K562 (cell line): Measurements from ENCODE around the gene RNF144A. TPM values are rescaled to one million over a fixed set of nuclear protein-coding genes. Genes with fewer than 3 reads are reported as not detected.

Experiments used
- AFF1 ChIP-seq, 2 experiments: fragments of 450-650 bp; IDR thresholded peaks; 2 replicates each; pipeline ENCODE4 v1.6.1; 2018; ENCODE audit warnings: mild to moderate bottlenecking in 2 of 2, low read depth in 1 of 2; ENCODE audit not compliant: partially characterized antibody in 2 of 2
- ATF6 ChIP-seq: sonication (generic); formaldehyde crosslinking; IDR thresholded peaks from 2 replicates; pipeline ENCODE4 v1.4.0; 2020; ENCODE audit warnings: mild to moderate bottlenecking, missing genetic modification reagents
- EP300 ChIP-seq: IDR thresholded peaks from 2 replicates; pipeline ENCODE4 v1.6.1; 2012; ENCODE audit warnings: low read length, improper control_type of control experiment
- ESRRB ChIP-seq: fragments of 250-450 bp; sonication (Bioruptor Pico); IDR thresholded peaks from 2 replicates; pipeline ENCODE4 v1.5.0; 2020; ENCODE audit warnings: mild to moderate bottlenecking, moderate library complexity, borderline replicate concordance
- HLTF ChIP-seq: fragments of 450-650 bp; IDR thresholded peaks from 2 replicates; pipeline ENCODE4 v1.6.1; 2016
- JUND ChIP-seq, 2 experiments: IDR thresholded peaks; 2 replicates in 1 of 2; 3 replicates in 1 of 2; pipeline ENCODE4 v1.6.1; 2011; ENCODE audit warnings: borderline replicate concordance in 2 of 2, low read depth in 2 of 2, low read length in 2 of 2, improper control_type of control experiment in 1 of 2, missing biosample characterization in 1 of 2, missing genetic modification characterization in 1 of 2, missing genetic modification reagents in 1 of 2
- MAFF ChIP-seq: IDR thresholded peaks from 2 replicates; pipeline ENCODE4 v1.6.1; 2012; ENCODE audit warnings: low read length, improper control_type of control experiment
- MEIS2 ChIP-seq: fragments of 450-650 bp; IDR thresholded peaks from 2 replicates; pipeline ENCODE4 v1.6.1; 2014; ENCODE audit warnings: mild to moderate bottlenecking; ENCODE audit not compliant: partially characterized antibody
- PHB ChIP-seq: fragments of 250-450 bp; sonication (Bioruptor Pico); IDR thresholded peaks from 2 replicates; pipeline ENCODE4 v1.5.0; 2021
- PTTG1 ChIP-seq: fragments of 450-650 bp; IDR thresholded peaks from 2 replicates; pipeline ENCODE4 v1.6.1; 2016; ENCODE audit warnings: low read depth, mild to moderate bottlenecking, missing genetic modification characterization, missing compliant biosample characterization
- SIN3B ChIP-seq: fragments of 450-650 bp; IDR thresholded peaks from 2 replicates; pipeline ENCODE4 v1.6.1; 2017; ENCODE audit warnings: low read depth, mild to moderate bottlenecking, moderate library complexity
- SMAD3 ChIP-seq: fragments of 450-650 bp; formaldehyde crosslinking; conservative IDR thresholded peaks from 2 replicates; pipeline ENCODE4 v1.4.0; 2020; ENCODE audit warnings: mild to moderate bottlenecking
- VEZF1 ChIP-seq: fragments of 200-800 bp; sonication (Bioruptor generic); IDR thresholded peaks from 2 replicates; pipeline ENCODE4 v1.6.1; 2017; ENCODE audit warnings: missing genetic modification characterization, missing compliant biosample characterization
- ZNF23 ChIP-seq: fragments of 250-450 bp; sonication (Bioruptor Pico); IDR thresholded peaks from 2 replicates; pipeline ENCODE4 v1.4.0; 2020; ENCODE audit warnings: mild to moderate bottlenecking
- ZNF398 ChIP-seq: fragments of 250-450 bp; sonication (Bioruptor Pico); IDR thresholded peaks from 2 replicates; pipeline ENCODE4 v1.8.0; 2021; ENCODE audit warnings: moderate library complexity, mild to moderate bottlenecking, inconsistent platforms
- ZNF707 ChIP-seq: fragments of 250-450 bp; sonication (Bioruptor Pico); conservative IDR thresholded peaks from 2 replicates; pipeline ENCODE4 v1.8.0; 2022; ENCODE audit warnings: inconsistent platforms, mild to moderate bottlenecking, moderate library complexity
- ZNF75A ChIP-seq: fragments of 450-650 bp; formaldehyde crosslinking; IDR thresholded peaks from 2 replicates; pipeline ENCODE4 v1.4.0; 2020; ENCODE audit warnings: mild to moderate bottlenecking
- polyA plus RNA-seq, 8 experiments: library from polyadenylated mRNA; depleted of rRNA in 4 of 8; stranded (reverse) in 5 of 8; unstranded in 3 of 8; fragments of >200 nt; fragmentation: Nextera tagmentation in 2 of 8; fragmentation: Illumina TruSeq in 1 of 8; extraction: Ambion mirVana in 2 of 8; extraction: Trizol in 1 of 8; gene quantifications; 2 replicates each; pipeline versions ENCODE4 v1.2.1 to v1.2.3, GENCODE V29; 2011 to 2014; ENCODE audit warnings: inconsistent platforms in 1 of 8, missing spikeins in 1 of 8
- total RNA-seq, 7 experiments: library from RNA; depleted of rRNA in 6 of 7; stranded (reverse); fragments of >200 nt in 6 of 7; fragmentation: Illumina TruSeq in 2 of 7; extraction: Trizol in 2 of 7; gene quantifications; 2 replicates each; pipeline versions ENCODE4 v1.2.1 to v1.2.3, GENCODE V29; 2011 to 2021; ENCODE audit warnings: low replicate concordance in 1 of 7
- TF ChIP-seq, protein P1 (sequence below): fragments of 250-450 bp; sonication (Bioruptor Pico); IDR thresholded peaks from 2 replicates; pipeline ENCODE4 v1.5.1; 2021; ENCODE audit warnings: mild to moderate bottlenecking

Gene RNF144A
- total and polyA plus RNA-seq, 9 of the 15 experiments (the other 6 are each of a cell fraction or from before 2014, with no cell fraction given), result 0.96 to 11.3 (median 6.2) TPM

DNA sequence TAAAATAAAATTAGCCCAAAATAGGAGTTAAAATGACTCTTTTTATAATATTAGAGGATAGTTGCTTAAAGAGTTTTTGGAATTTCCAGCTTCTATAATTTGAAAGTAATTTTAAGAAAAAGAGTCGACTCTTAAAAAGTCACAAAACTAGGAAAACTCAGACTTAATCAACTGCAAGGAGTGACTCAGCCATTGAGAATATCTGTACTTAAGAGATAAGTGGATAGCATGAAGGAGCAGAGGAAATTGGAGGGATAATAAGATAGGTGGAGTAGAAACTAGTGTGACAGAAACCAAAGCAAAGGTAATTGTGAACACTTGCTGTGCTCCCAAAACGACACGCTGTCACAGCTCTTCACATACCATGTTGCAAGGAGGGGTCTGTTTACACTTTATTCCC lies 31.2 kb upstream of the RNF144A start (continued):
- TF ChIP-seq ZNF398 (CRISPR knock-in tag) (no peak), PHB (CRISPR knock-in tag) (no peak), ZNF75A (CRISPR knock-in tag) (no peak), MEIS2 (peak; percentile 36), JUND (IDR thresholded peaks at IDR 0.05; ENCODE audit: borderline replicate concordance, low read depth, low read length) (peak; percentile 95), JUND (tag; IDR thresholded peaks at IDR 0.05; ENCODE audit: borderline replicate concordance, low read depth, low read length) (peak; percentile 86; the same call in 2 of the 3 replicates), MAFF (peak; percentile 58; the same call in 1 of the 2 replicates), ZNF23 (CRISPR knock-in tag) (no peak), VEZF1 (CRISPR knock-in tag) (0 out of 2 replicates have a peak, but pooled peaks have one; percentile 20), ATF6 (CRISPR knock-in tag) (no peak), PTTG1 (tag) (no peak), SIN3B (no peak), SMAD3 (CRISPR knock-in tag) (no peak), ESRRB (no peak), EP300 (peak; percentile 91), ZNF707 (CRISPR knock-in tag) (no peak), AFF1 (IDR thresholded peaks at IDR 0.05; ENCODE audit: low read depth in 1 of 2, partially characterized antibody in 2 of 2) (peak in 1 of 2 experiments; percentile 68), HLTF (no peak)
- TF ChIP-seq, protein P1, sequence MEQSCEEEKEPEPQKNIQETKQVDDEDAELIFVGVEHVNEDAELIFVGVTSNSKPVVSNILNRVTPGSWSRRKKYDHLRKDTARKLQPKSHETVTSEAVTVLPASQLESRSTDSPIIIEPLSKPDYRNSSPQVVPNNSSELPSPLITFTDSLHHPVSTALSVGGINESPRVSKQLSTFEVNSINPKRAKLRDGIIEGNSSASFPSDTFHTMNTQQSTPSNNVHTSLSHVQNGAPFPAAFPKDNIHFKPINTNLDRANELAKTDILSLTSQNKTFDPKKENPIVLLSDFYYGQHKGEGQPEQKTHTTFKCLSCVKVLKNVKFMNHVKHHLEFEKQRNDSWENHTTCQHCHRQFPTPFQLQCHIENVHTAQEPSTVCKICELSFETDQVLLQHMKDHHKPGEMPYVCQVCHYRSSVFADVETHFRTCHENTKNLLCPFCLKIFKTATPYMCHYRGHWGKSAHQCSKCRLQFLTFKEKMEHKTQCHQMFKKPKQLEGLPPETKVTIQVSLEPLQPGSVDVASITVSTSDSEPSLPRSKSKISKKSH (CRISPR knock-in tag), result no peak
